Kidney (tissue), 14 donors: Measurements from ENCODE around the gene KNTC1. TPM values are rescaled to one million over a fixed set of nuclear protein-coding genes. Genes with fewer than 3 reads are reported as not detected.

Experiments used
- DNase-seq, 5 donors: peaks; one replicate each; pipeline ENCODE4 v3.0.0-alpha.2; 2013 to 2020
- FAIRE-seq: peaks from 2 replicates; lab custom pipeline; 2012; peaks lifted over from hg19 to GRCh38; lab: Jason Lieb, UNC
- H3K27ac ChIP-seq, 2 donors: one replicate each; pipeline ENCODE4 v1.7.0; 2013; ENCODE audit warnings: low read depth in 2 of 2, low read length in 2 of 2, inconsistent platforms in 1 of 2
- H3K27me3 ChIP-seq: one replicate; pipeline ENCODE4 v1.7.1; 2013; ENCODE audit warnings: low read length, inconsistent platforms; ENCODE audit not compliant: control insufficient read depth, insufficient read depth
- H3K36me3 ChIP-seq, 3 donors: one replicate each; pipeline versions ENCODE4 v1.7.0 to v1.7.1; 2013; ENCODE audit warnings: low read length in 3 of 3, control low read depth in 1 of 3, inconsistent platforms in 1 of 3; ENCODE audit not compliant: insufficient read depth in 3 of 3, control insufficient read depth in 2 of 3
- H3K4me1 ChIP-seq, 3 donors: one replicate each; pipeline versions ENCODE4 v1.7.0 to v1.7.1; 2013; ENCODE audit warnings: low read length in 3 of 3, inconsistent platforms in 1 of 3, low read depth in 1 of 3; ENCODE audit not compliant: control insufficient read depth in 2 of 3, insufficient read depth in 2 of 3
- H3K4me3 ChIP-seq, 3 donors: one replicate each; pipeline versions ENCODE4 v1.7.0 to v1.8.1; 2013; ENCODE audit warnings: low read length in 3 of 3, control low read depth in 1 of 3, inconsistent platforms in 1 of 3
- H3K9ac ChIP-seq, 3 donors: one replicate each; pipeline versions ENCODE4 v1.7.0 to v1.7.1; 2013; ENCODE audit warnings: low read length in 3 of 3, control low read depth in 1 of 3, inconsistent platforms in 1 of 3
- H3K9me3 ChIP-seq, 3 donors: one replicate each; pipeline versions ENCODE4 v1.7.0 to v1.7.1; 2013; ENCODE audit warnings: low read length in 3 of 3, control low read depth in 1 of 3, inconsistent platforms in 1 of 3; ENCODE audit not compliant: control insufficient read depth in 2 of 3, insufficient read depth in 1 of 3
- intact Hi-C: fragments of 100-400 bp; cut with DNase I; formaldehyde crosslinking; loops from one replicate; pipeline ENCODE4 v1.11.1; 2022
- polyA plus RNA-seq: library from polyadenylated mRNA; stranded (reverse); fragments of 350-450 nt; fragmentation: Illumina TruSeq; extraction: RNeasy Lipid Tissue Mini Kit (QIAGEN cat#74804); gene quantifications from one replicate; pipeline ENCODE4 v1.2.3, GENCODE V29; 2014; ENCODE audit warnings: low read depth, low replicate concordance; ENCODE audit not compliant: insufficient read depth
- total RNA-seq: library from RNA; stranded (reverse); fragmentation: NEBNext Ultra II Directional; extraction: Animal tissue kit (Norgen Biotek cat#: 25700); gene quantifications from one replicate; pipeline ENCODE4 v1.2.1, GENCODE V29; 2021
- TF ChIP-seq, protein P1 (sequence below): IDR thresholded peaks from 3 replicates; pipeline ENCODE4 v1.5.1; 2012; ENCODE audit warnings: mild to moderate bottlenecking, moderate library complexity, borderline replicate concordance; ENCODE audit not compliant: insufficient read depth; ENCODE audit errors: extremely low read depth
- donor health status: control.
- donor health status: control.
- donor health status: control.
- donor health status: control.
- donor health status: control.
- donor health status: DM: yes; HTN: yes; CAD: no.
- donor health status: Normal renal cell carcinoma (clear cell type).

Gene KNTC1
- total and polyA plus RNA-seq, 2 donors from 2014 or later = 4.3 to 12.6 TPM

DNA sequence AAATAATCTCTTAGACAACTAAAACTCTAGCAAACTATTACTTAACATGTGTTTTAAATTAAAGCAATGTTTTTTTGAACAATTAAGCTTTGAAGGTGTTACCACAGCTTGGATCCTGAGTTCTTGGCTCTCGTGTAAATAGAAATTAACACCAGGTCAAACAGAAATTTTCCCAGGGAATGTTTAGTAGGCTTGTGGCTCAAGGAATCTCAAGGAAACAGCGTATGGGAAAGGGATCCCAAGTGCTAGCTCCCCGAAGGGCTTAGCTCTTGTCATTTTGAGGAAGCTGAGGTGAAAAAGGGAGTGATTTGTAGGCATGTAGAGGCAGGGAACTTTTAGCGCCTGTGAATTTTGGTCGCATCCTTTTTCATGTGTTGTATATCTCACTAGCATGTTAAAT lies 11.4 kb downstream of the KNTC1 start:
- FAIRE-seq (no peak), DNase-seq (no peak)
- H3K4me1 ChIP-seq = no peaks in the 10 kb centered on the region
- no peak overlapping the region for H3K27ac ChIP-seq
- intact Hi-C loops = no loop called here
- H3K27me3 ChIP-seq = no peaks in the 10 kb centered on the region
- H3K36me3 ChIP-seq = peaks cover 0 to 2% (median 0%) of the 10 kb centered on the region in 3 donors
- H3K9ac ChIP-seq = no peak overlapping the region
- no peaks in the 10 kb centered on the region for H3K9me3 ChIP-seq
- TF ChIP-seq, protein P1, sequence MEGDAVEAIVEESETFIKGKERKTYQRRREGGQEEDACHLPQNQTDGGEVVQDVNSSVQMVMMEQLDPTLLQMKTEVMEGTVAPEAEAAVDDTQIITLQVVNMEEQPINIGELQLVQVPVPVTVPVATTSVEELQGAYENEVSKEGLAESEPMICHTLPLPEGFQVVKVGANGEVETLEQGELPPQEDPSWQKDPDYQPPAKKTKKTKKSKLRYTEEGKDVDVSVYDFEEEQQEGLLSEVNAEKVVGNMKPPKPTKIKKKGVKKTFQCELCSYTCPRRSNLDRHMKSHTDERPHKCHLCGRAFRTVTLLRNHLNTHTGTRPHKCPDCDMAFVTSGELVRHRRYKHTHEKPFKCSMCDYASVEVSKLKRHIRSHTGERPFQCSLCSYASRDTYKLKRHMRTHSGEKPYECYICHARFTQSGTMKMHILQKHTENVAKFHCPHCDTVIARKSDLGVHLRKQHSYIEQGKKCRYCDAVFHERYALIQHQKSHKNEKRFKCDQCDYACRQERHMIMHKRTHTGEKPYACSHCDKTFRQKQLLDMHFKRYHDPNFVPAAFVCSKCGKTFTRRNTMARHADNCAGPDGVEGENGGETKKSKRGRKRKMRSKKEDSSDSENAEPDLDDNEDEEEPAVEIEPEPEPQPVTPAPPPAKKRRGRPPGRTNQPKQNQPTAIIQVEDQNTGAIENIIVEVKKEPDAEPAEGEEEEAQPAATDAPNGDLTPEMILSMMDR = no peak
- H3K4me3 ChIP-seq = no peak overlapping the region

DNA sequence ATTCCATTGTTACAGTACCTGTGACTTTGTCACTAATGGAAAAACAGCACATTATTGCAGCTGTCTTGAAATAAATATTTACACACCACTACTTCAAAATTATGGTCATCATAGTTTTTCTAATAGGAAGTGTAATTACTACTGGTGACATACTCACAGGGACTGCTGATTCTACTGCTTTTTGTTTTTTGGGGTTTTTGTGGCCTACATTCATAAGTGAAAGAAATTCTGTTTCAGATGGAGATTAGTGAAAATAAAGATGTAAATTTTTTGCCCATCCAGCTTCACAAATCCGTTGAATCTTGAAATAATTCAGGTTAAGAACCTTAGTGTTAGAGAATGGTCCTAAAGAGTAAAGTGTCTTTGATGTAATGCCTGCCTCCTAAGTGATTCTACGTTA lies 17.5 kb downstream of the KNTC1 start:
- H3K36me3 ChIP-seq = no peaks in the 10 kb centered on the region
- TF ChIP-seq, protein P1 = no peak

DNA sequence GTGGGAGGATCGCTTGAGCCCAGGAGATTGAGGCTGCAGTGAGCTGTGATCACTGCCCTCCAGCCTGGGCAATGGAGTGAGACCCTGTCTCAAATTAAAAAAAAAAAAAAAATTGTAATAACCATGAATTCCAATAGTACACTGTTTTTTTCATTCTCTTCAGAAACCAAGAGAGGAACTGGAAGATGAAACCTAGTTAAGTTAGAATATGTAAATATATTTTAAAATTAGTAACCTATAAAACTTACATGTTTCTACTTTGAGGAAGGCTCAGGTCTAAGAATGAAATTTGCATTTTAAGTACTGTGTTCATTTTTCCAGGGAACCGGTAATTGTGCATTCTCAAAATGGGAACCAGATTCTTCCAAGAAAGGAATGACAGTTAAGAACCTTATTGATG lies 18.8 kb downstream of the KNTC1 start:
- no peak for FAIRE-seq
- intact Hi-C loops = no loop called here

More for the DNA sequence above, 17.5 kb downstream of the KNTC1 start:
- Histone ChIP-seq H3K27me3 (no peaks in the 10 kb centered on the region), H3K9me3 (no peaks in the 10 kb centered on the region), H3K9ac (no peak overlapping the region), H3K4me3 (no peak overlapping the region), H3K4me1 (no peaks in the 10 kb centered on the region), H3K27ac (no peak overlapping the region)
- intact Hi-C loops = no loop called here
- FAIRE-seq = no peak
- no peak for DNase-seq

More for the DNA sequence above, 18.8 kb downstream of the KNTC1 start:
- no peaks in the 10 kb centered on the region for H3K9me3 ChIP-seq
- H3K4me3 ChIP-seq = no peak overlapping the region
- no peak for DNase-seq
- H3K9ac ChIP-seq = no peak overlapping the region
- H3K27ac ChIP-seq = no peak overlapping the region
- TF ChIP-seq, protein P1 = no peak
- H3K27me3 ChIP-seq = no peaks in the 10 kb centered on the region
- H3K36me3 ChIP-seq = no peaks in the 10 kb centered on the region
- H3K4me1 ChIP-seq = no peaks in the 10 kb centered on the region
